ENCODE results near the gene FOXO6. TPM values are rescaled to one million over a fixed set of nuclear protein-coding genes. Genes with fewer than 3 reads are reported as not detected.

FOXO6 gene
- total and polyA plus RNA-seq, 2 experiments from 2014 or later, result 0.68 to 4.2 TPM

DNA sequence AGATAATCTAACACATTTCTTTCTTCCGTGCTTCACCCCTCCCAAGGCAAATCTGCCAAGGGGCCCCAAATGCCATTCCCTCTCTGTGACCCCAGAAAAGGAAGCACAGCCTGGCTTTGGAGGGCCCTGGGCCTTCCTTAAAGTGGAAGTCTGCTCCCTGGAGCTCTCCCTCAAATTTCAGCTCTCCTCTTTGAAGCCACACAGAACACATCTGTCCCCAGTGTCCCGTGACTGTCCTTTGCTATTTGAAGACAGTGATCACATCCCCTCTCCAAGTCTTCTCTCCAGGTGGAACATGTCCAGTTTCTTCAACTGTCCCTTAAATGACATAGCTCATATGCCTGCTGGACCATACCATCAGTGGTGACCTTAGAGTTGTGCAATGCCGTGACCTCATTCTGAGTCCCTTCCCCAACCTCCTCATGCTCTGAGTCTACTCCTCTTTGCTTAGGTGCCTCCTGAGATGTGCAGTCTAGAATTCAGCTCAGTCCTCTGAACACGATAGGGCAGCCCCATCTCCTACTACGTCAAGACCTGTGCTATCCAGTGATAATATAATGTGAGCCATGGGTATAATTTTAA is 18.4 kb upstream of the FOXO6 start:
- no peak overlapping the region for H3K4me2 ChIP-seq
- H3K9me2 ChIP-seq (ENCODE audit: insufficient read depth), result no peaks in the 10 kb centered on the region
- H4K20me1 ChIP-seq (replicated peaks; ENCODE audit: insufficient read depth), result no peaks in the 10 kb centered on the region
- ATAC-seq (no peak), DNase-seq (ENCODE audit: low spot score) (no peak)
- H2AFZ ChIP-seq, result no peak overlapping the region
- no peaks in the 10 kb centered on the region for H3K36me3 ChIP-seq (ENCODE audit: insufficient read depth)
- no peak overlapping the region for H3K4me3 ChIP-seq
- H3K79me2 ChIP-seq (replicated peaks; ENCODE audit: insufficient read depth), result no peaks in the 10 kb centered on the region
- peaks cover 7% of the 10 kb centered on the region for H3K4me1 Mint-ChIP-seq
- H3K27me3 ChIP-seq (ENCODE audit: insufficient read depth), result no peaks in the 10 kb centered on the region
- no peaks in the 10 kb centered on the region for H3F3A ChIP-seq (replicated peaks; ENCODE audit: low read depth)
- TF ChIP-seq NANOG (IDR thresholded peaks at IDR 0.05; ENCODE audit: borderline replicate concordance) (no peak), ZNF331 (CRISPR knock-in tag; IDR thresholded peaks at IDR 0.05; ENCODE audit: low read depth) (no peak), EZH2 (IDR thresholded peaks at IDR 0.05; ENCODE audit: low read depth, unreplicated experiment) (no peak), JUNB (IDR thresholded peaks at IDR 0.05; ENCODE audit: unreplicated experiment) (no peak), EZH2phosphoT487 (IDR thresholded peaks at IDR 0.05; ENCODE audit: unreplicated experiment) (no peak), CREB1 (CRISPR knock-in tag; IDR thresholded peaks at IDR 0.05; ENCODE audit: low read depth) (no peak), POLR2AphosphoS5 (IDR thresholded peaks at IDR 0.05; ENCODE audit: low read depth) (no peak)
- TF ChIP-seq, protein P1, sequence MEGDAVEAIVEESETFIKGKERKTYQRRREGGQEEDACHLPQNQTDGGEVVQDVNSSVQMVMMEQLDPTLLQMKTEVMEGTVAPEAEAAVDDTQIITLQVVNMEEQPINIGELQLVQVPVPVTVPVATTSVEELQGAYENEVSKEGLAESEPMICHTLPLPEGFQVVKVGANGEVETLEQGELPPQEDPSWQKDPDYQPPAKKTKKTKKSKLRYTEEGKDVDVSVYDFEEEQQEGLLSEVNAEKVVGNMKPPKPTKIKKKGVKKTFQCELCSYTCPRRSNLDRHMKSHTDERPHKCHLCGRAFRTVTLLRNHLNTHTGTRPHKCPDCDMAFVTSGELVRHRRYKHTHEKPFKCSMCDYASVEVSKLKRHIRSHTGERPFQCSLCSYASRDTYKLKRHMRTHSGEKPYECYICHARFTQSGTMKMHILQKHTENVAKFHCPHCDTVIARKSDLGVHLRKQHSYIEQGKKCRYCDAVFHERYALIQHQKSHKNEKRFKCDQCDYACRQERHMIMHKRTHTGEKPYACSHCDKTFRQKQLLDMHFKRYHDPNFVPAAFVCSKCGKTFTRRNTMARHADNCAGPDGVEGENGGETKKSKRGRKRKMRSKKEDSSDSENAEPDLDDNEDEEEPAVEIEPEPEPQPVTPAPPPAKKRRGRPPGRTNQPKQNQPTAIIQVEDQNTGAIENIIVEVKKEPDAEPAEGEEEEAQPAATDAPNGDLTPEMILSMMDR (conservative IDR thresholded peaks at IDR 0.05; ENCODE audit: low read depth in 2 of 2), result no peak
- peaks cover 7% of the 10 kb centered on the region; the same call in 2 of the 3 replicates for H3K9me3 Mint-ChIP-seq
- H3K27ac Mint-ChIP-seq, result no peak overlapping the region
- H3K4me3 Mint-ChIP-seq, result no peak overlapping the region
- H3K27me3 Mint-ChIP-seq (ENCODE audit: insufficient read depth, low read depth, poor library complexity), result peaks cover 15% of the 10 kb centered on the region
- no peak overlapping the region for H3K27ac ChIP-seq (ENCODE audit: low read depth)
- no peaks in the 10 kb centered on the region for H3K4me1 ChIP-seq (ENCODE audit: insufficient read depth)
- H3K36me3 Mint-ChIP-seq (ENCODE audit: low read depth), result no peaks in the 10 kb centered on the region; the same call in 2 of the 3 replicates

DNA sequence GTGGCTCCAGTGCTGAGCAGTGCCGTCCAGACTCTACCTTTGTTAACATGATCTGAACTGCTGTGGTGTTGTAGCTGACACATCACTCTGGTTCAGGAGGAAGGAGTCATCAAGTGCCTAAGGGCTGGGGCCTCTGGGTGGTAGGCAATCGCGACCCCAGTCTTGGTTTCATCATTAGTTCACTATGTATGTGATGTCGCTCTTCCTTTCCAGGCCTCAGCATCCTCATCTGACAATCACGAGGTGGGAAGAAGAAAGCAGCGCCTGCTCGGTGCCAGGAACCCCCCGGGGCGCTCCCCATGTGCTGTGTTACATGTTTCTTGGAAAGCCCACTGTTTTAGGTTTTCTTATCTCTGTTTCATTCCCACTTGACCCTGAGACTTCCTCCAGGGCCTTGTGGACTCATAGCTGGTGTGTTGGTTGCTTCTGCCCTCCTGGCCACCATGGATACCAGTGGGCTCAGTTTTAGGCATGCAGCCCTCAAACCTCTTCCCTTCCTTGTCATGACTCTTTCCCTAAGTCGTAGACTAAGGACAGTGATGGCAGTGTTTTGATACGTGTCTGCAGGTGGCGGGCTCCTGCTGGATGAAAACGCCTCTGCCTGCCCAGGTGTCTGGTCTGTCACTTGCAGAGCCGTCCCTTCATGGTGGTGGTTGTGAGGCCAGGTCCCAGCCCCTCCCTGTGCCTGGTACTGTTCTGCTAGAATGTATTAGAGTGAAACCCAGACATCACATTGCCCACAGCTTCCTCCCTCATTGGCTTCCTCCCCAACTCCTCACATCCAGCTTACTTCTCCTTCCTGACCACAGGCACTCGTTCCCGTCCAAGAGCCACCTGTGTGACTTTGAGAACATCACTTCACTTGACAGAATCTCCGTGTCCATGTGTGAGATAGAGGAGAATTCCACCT is 17.2 kb upstream of the FOXO6 start:
- Mint-ChIP-seq H3K36me3 (ENCODE audit: low read depth) (no peaks in the 10 kb centered on the region; the same call in 2 of the 3 replicates), H3K27ac (no peak overlapping the region), H3K4me1 (peaks cover 7% of the 10 kb centered on the region), H3K4me3 (no peak overlapping the region), H3K9me3 (peaks cover 3% of the 10 kb centered on the region; the same call in 2 of the 3 replicates), H3K27me3 (ENCODE audit: insufficient read depth, low read depth, poor library complexity) (peaks cover 15% of the 10 kb centered on the region)
- H3K79me2 ChIP-seq (replicated peaks; ENCODE audit: insufficient read depth), result no peaks in the 10 kb centered on the region
- no peaks in the 10 kb centered on the region for H4K20me1 ChIP-seq (replicated peaks; ENCODE audit: insufficient read depth)
- ATAC-seq, result no peak
- H3K4me2 ChIP-seq, result no peak overlapping the region
- H3K4me3 ChIP-seq, result no peak overlapping the region
- no peak for TF ChIP-seq CREB1 (CRISPR knock-in tag; IDR thresholded peaks at IDR 0.05; ENCODE audit: low read depth)
- TF ChIP-seq, protein P2, sequence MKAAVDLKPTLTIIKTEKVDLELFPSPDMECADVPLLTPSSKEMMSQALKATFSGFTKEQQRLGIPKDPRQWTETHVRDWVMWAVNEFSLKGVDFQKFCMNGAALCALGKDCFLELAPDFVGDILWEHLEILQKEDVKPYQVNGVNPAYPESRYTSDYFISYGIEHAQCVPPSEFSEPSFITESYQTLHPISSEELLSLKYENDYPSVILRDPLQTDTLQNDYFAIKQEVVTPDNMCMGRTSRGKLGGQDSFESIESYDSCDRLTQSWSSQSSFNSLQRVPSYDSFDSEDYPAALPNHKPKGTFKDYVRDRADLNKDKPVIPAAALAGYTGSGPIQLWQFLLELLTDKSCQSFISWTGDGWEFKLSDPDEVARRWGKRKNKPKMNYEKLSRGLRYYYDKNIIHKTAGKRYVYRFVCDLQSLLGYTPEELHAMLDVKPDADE (IDR thresholded peaks at IDR 0.05), result no peak
- TF ChIP-seq, protein P1 (conservative IDR thresholded peaks at IDR 0.05; ENCODE audit: low read depth in 2 of 2), result peak in 1 of 2 experiments; percentile 31; a peak in 1 of 4 replicates
- no peaks in the 10 kb centered on the region for H3K27me3 ChIP-seq (ENCODE audit: insufficient read depth)
- no peaks in the 10 kb centered on the region for H3K36me3 ChIP-seq (ENCODE audit: insufficient read depth)
- no peaks in the 10 kb centered on the region for H3F3A ChIP-seq (replicated peaks; ENCODE audit: low read depth)
- no peaks in the 10 kb centered on the region for H3K9me2 ChIP-seq (ENCODE audit: insufficient read depth)
- no peak overlapping the region for H2AFZ ChIP-seq
- no peak overlapping the region for H3K27ac ChIP-seq (ENCODE audit: low read depth)
- H3K4me1 ChIP-seq (ENCODE audit: insufficient read depth), result no peaks in the 10 kb centered on the region
- DNase-seq (ENCODE audit: low spot score), result no peak
